Esophagus squamous epithelium (tissue), 4 donors: ENCODE results near the gene TSPYL4.

Source experiments
- CTCF ChIP-seq, 6 experiments: fragments of 450-650 bp in 4 of 6; fragments of 200-600 bp in 2 of 6; sonication (generic) in 2 of 6; IDR thresholded peaks; one replicate each; pipeline ENCODE4 v1.5.1; 2016 to 2019; ENCODE audit warnings: antibody characterized with exemption in 6 of 6, mild to moderate bottlenecking in 4 of 6, moderate library complexity in 4 of 6
- POLR2A ChIP-seq, 4 donors: fragments of 450-650 bp; IDR thresholded peaks; one replicate each; pipeline ENCODE4 v1.6.1; 2017; ENCODE audit warnings: antibody characterized with exemption in 4 of 4, mild to moderate bottlenecking in 4 of 4, moderate library complexity in 3 of 4

DNA sequence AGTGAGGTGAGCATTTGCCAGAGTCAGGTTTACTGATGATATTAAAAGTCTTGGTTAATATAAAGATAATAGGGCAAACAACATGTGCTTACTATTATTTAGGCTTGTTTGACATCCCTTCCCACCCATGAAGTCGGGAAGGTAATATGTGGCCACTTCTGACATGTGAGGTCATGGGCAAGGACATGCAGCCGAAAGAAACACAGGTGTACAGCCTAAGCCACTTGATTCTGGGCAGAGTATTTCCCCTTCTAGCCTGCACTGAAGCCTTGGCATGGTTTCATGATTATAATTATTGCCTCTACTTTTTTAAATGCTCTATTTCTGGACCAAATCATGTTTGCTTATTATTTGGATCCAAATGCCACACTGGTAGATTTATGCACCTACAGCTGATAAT is 52.3 kb downstream of the TSPYL4 start:
- TF ChIP-seq CTCF (IDR thresholded peaks at IDR 0.05), result no peak
- no peak for TF ChIP-seq POLR2A (IDR thresholded peaks at IDR 0.05)
